OCI-LY7 (cell line): ENCODE results near the gene GNS. TPM values are rescaled to one million over a fixed set of nuclear protein-coding genes. Genes with fewer than 3 reads are reported as not detected.
"Not testable (repeated sequence)": the region's sequence is repeated elsewhere in the genome, so short reads cannot be mapped to it uniquely, and the experiment has no call there.

Experiments used
- BruUV-seq: library from RNA; stranded (reverse); fragments of 400-500 nt; replicated peaks from 2 replicates; lab custom pipeline; 2021; lab: Mats Ljungman, UMichigan
- CTCF ChIA-PET: fragments of 300-600 bp; sonication (Branson Sonifier 250); formaldehyde crosslinking; loops from one replicate; lab custom pipeline; 2022; ENCODE audit warnings: antibody characterized with exemption; ENCODE audit not compliant: unreplicated experiment; lab: Charles Lee
- POLR2A ChIA-PET: fragments of 300-600 bp; sonication (Branson Sonifier 250); formaldehyde crosslinking; loops from one replicate; lab custom pipeline; 2022; ENCODE audit warnings: antibody characterized with exemption; lab: Charles Lee
- DNase-seq: peaks from one replicate; pipeline ENCODE4 v3.0.0-alpha.2; 2015; ENCODE audit warnings: low spot score
- H2AFZ ChIP-seq: fragments of 200-600 bp; sonication (generic), shearing (Covaris generic); 2 replicates; pipeline ENCODE4 v1.6.1; 2014; ENCODE audit warnings: mild to moderate bottlenecking, antibody characterized with exemption, low read length, moderate library complexity
- H3K27ac ChIP-seq: fragments of 200-600 bp; sonication (generic); 2 replicates; pipeline ENCODE4 v1.5.1; 2014; ENCODE audit warnings: mixed run types, low read depth, mild to moderate bottlenecking, moderate library complexity, low read length, inconsistent platforms; ENCODE audit not compliant: poor library complexity, severe bottlenecking
- H3K36me3 ChIP-seq: fragments of 200-600 bp; sonication (generic); 2 replicates; pipeline ENCODE4 v1.6.1; 2014; ENCODE audit warnings: mild to moderate bottlenecking, antibody characterized with exemption, low read length, moderate library complexity, mixed read lengths; ENCODE audit not compliant: insufficient read depth
- H3K4me1 ChIP-seq: fragments of 200-600 bp; sonication (generic); 2 replicates; pipeline ENCODE4 v1.5.1; 2014; ENCODE audit warnings: mild to moderate bottlenecking, low read length; ENCODE audit not compliant: insufficient read depth, poor library complexity, severe bottlenecking
- H3K4me2 ChIP-seq: fragments of 200-600 bp; sonication (generic); 2 replicates; pipeline ENCODE4 v1.6.1; 2014; ENCODE audit warnings: mild to moderate bottlenecking, low read length
- H3K4me3 ChIP-seq: fragments of 200-600 bp; sonication (generic); 2 replicates; pipeline ENCODE4 v1.5.1; 2014; ENCODE audit warnings: mild to moderate bottlenecking, low read depth, low read length; ENCODE audit not compliant: poor library complexity, severe bottlenecking
- H3K79me2 ChIP-seq: fragments of 200-600 bp; sonication (generic); 2 replicates; pipeline ENCODE4 v1.6.1; 2016; ENCODE audit warnings: low read depth, mild to moderate bottlenecking, low read length, moderate library complexity, mixed read lengths; ENCODE audit not compliant: insufficient read depth
- H3K9me2 ChIP-seq: fragments of 200-600 bp; sonication (generic); 2 replicates; pipeline ENCODE4 v1.6.1; 2016; ENCODE audit warnings: mild to moderate bottlenecking, low read length, mixed read lengths; ENCODE audit not compliant: insufficient read depth
- H3K9me3 ChIP-seq: fragments of 200-600 bp; sonication (generic); 2 replicates; pipeline ENCODE4 v1.6.1; 2014; ENCODE audit warnings: mild to moderate bottlenecking, mixed run types, low read length, mixed read lengths
- H4K20me1 ChIP-seq: fragments of 200-600 bp; sonication (generic); 2 replicates; pipeline ENCODE4 v1.6.1; 2014; ENCODE audit warnings: mild to moderate bottlenecking, antibody characterized with exemption, low read length, moderate library complexity, mixed read lengths; ENCODE audit not compliant: insufficient read depth
- CTCF ChIP-seq: fragments of 200-600 bp; sonication (generic); conservative IDR thresholded peaks from 2 replicates; pipeline ENCODE4 v1.5.1; 2014; ENCODE audit warnings: mild to moderate bottlenecking, antibody characterized with exemption, low read length, moderate library complexity, mixed read lengths
- EZH2phosphoT487 ChIP-seq: fragments of 200-600 bp; sonication (generic); IDR thresholded peaks from 2 replicates; pipeline ENCODE4 v1.6.1; 2018; ENCODE audit warnings: low read depth, borderline replicate concordance, mild to moderate bottlenecking, mixed run types, antibody characterized with exemption, low read length, moderate library complexity, mixed read lengths
- intact Hi-C: fragments of 100-400 bp; cut with micrococcal nuclease; formaldehyde crosslinking; loops from one replicate; pipeline ENCODE4 v1.10.0; 2022; ENCODE audit not compliant: unreplicated experiment
- total RNA-seq, 2 experiments: library from RNA; depleted of rRNA in 1 of 2; stranded (reverse); fragments of >200 nt in 1 of 2; shearing (Covaris generic) in 1 of 2; gene quantifications; 2 replicates each; pipeline ENCODE4 v1.2.3, GENCODE V29; 2014 to 2022

The GNS gene
- total RNA-seq, 2 experiments from 2014 or later = 8.0 to 16.0 TPM

- no peaks in the 10 kb centered on the region for H3K9me2 ChIP-seq
- CTCF ChIA-PET = no interaction called here
- H3K4me3 ChIP-seq = no peak overlapping the region
- no TSS peak for BruUV-seq
- POLR2A ChIA-PET = interaction anchor here (1.1 to 2.1 kb wide), 2 partner anchors 14 to 120 kb away, joined by 4 read pairs; no protein-coding TSS in a partner anchor
- H3K27ac ChIP-seq = no peak overlapping the region
- H3K79me2 ChIP-seq = no peaks in the 10 kb centered on the region
- TF ChIP-seq CTCF (no peak), EZH2phosphoT487 (no peak)
- H3K9me3 ChIP-seq = no peaks in the 10 kb centered on the region
- peaks cover 83% of the 10 kb centered on the region for H3K36me3 ChIP-seq
- H2AFZ ChIP-seq = no peak overlapping the region
- H3K4me2 ChIP-seq = no peak overlapping the region
- no peaks in the 10 kb centered on the region for H4K20me1 ChIP-seq
- H3K4me1 ChIP-seq = no peaks in the 10 kb centered on the region
- no peak for DNase-seq
- intact Hi-C loops = no loop called here
These were observed 67.9 kb downstream of the GNS start for GRCh38 chr12:64691227-64691794.

DNA sequence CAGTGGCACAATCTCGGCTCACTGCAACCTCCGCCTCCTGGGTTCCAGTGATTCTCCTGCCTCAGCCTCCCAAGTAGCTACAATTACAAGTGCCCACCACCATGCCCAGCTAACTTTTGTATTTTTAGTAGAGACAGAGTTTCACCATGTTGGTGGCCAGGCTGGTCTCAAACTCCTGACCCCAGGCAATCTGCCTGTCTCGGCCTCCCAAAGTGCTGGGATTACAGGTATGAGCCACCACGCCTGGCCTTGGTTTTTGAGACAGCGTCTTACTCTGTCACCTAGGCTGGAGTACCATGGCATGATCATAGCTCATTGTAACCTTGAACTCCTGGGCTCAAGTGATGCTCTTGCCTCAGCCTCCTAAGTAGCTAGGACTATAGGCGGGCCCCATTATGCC lies 69.0 kb downstream of the GNS start:
- H3K4me3 ChIP-seq, intact Hi-C loops, H3K4me2 ChIP-seq, CTCF ChIA-PET, H4K20me1 ChIP-seq, H3K4me1 ChIP-seq, H2AFZ ChIP-seq, BruUV-seq, H3K9me3 ChIP-seq, DNase-seq, H3K27ac ChIP-seq, H3K79me2 ChIP-seq, H3K9me2 ChIP-seq: not testable (repeated sequence)
- POLR2A ChIA-PET = interaction anchor here (0.5 to 2.2 kb wide), 5 partner anchors 10 to 138 kb away, joined by 3 to 8 read pairs (median 3); no protein-coding TSS in a partner anchor
- peaks cover 85% of the 10 kb centered on the region for H3K36me3 ChIP-seq

DNA sequence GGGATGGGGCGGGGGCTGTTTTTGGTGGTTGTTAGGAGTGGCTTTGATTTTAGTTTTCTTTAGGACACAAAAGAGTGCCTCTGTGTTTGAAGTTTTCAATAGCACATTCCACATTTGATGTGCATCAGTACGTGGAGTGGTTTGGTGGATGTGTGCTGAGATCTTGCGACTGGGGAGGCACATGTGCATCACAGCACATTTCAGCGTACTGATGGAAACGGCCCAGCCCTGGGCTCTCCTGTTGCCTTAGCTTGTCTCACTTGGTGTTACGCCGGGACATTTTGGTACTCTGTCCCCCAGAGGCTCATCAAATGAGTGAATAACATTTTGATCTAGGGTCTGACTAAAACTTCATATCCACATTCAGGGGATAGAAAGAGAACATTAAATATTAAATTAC lies 70.5 kb downstream of the GNS start:
- no peak overlapping the region for H3K27ac ChIP-seq
- intact Hi-C loops = no loop called here
- H4K20me1 ChIP-seq = 0 out of 2 replicates have a peak, but pooled peaks cover under 1% of the 10 kb centered on the region
- no peaks in the 10 kb centered on the region for H3K4me1 ChIP-seq
- no peak for DNase-seq
- H3K36me3 ChIP-seq = peaks cover 82% of the 10 kb centered on the region
- no peak overlapping the region for H3K4me2 ChIP-seq
- H3K9me3 ChIP-seq = no peaks in the 10 kb centered on the region
- H2AFZ ChIP-seq = no peak overlapping the region
- no peak for TF ChIP-seq CTCF
- TF ChIP-seq EZH2phosphoT487 = no peak
- H3K4me3 ChIP-seq = no peak overlapping the region
- no peaks in the 10 kb centered on the region for H3K9me2 ChIP-seq
- peaks cover under 1% of the 10 kb centered on the region; the same call in 1 of the 2 replicates for H3K79me2 ChIP-seq
- ChIA-PET POLR2A (interaction anchor here (1.0 to 2.2 kb wide), 8 partner anchors 9 to 78 kb away, joined by 3 to 8 read pairs (median 4); no protein-coding TSS in a partner anchor), CTCF (interaction anchor here (1.0 kb wide), 2 partner anchors 9 to 12 kb away, joined by 3 to 4 read pairs; no protein-coding TSS in a partner anchor)
- BruUV-seq = no TSS peak
